GM08714 (cell line): ENCODE results near the gene TEK.

Source experiments
- H3K4me3 ChIP-seq: fragments of 200-500 bp; sonication (Bioruptor generic); 2 replicates; pipeline ENCODE4 v1.5.1; 2014; ENCODE audit warnings: mild to moderate bottlenecking, low read length, inconsistent platforms
- ZNF274 ChIP-seq: IDR thresholded peaks from 2 replicates; pipeline ENCODE4 v1.6.1; 2012; ENCODE audit warnings: mild to moderate bottlenecking, low read depth, low read length

The TEK gene

GRCh38 chr9:27181381-27181780 is 72.4 kb downstream of the TEK start:
- no peak for TF ChIP-seq ZNF274
- no peak overlapping the region for H3K4me3 ChIP-seq

GRCh38 chr9:27182421-27182820 is 73.4 kb downstream of the TEK start:
- no peak overlapping the region for H3K4me3 ChIP-seq
- no peak for TF ChIP-seq ZNF274

GRCh38 chr9:27183131-27183530 is 74.1 kb downstream of the TEK start:
- no peak for TF ChIP-seq ZNF274
- no peak overlapping the region for H3K4me3 ChIP-seq

- no peak overlapping the region for H3K4me3 ChIP-seq
- TF ChIP-seq ZNF274: no peak
Observed at GRCh38 chr9:27183701-27184100, 74.7 kb downstream of the TEK start.

GRCh38 chr9:27184556-27185351 is 75.7 kb downstream of the TEK start:
- no peak for TF ChIP-seq ZNF274
- H3K4me3 ChIP-seq: no peak overlapping the region

DNA sequence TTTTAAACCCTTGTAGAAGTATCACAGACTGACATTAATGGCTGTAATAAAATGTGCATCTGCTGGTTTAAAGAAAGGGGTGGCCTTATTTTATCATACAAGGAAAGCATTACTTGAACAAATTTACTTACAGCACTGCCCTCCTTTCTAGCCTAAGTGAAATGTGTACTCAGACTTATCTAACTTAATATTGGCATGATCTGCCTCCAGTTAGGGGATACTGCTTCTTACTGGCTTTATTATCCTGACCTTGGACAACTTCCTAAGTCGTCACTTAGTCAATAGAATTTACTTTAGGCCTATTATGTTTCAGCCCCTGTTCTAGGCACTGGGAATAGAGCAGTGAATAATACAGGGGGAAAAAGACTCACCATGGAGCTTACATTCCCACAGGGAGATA is 79.4 kb downstream of the TEK start:
- TF ChIP-seq ZNF274: no peak
- H3K4me3 ChIP-seq: no peak overlapping the region

GRCh38 chr9:27189426-27189825 is 80.4 kb downstream of the TEK start:
- TF ChIP-seq ZNF274: no peak
- H3K4me3 ChIP-seq: no peak overlapping the region

DNA sequence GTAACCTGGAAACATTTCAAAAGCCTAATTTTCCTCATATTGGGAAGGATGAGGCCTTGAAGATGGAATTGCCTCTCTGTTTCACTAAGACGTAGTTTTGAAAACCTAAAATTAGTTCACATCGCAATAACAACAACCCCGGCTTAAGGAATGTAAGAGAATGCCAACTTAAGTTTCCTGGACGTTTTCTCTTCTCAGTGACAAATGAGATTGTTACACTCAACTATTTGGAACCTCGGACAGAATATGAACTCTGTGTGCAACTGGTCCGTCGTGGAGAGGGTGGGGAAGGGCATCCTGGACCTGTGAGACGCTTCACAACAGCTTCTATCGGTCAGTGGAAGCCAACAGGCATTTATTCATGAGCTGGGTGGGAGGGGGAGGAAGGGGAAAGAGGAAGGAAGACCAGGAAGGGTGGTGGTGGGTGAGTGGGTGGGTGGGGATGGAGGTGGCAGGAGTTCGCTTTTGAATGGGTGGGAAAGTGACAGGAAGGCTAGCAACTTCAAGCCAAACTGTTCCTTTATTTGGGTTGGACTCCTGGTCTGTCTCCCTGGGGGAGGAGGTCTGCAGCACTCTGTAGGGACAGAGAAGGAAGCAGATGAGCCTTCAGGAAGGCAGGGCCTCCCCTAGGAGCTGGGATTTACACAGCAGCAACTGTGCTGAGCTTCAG is 83.4 kb downstream of the TEK start:
- no peak for TF ChIP-seq ZNF274
- H3K4me3 ChIP-seq: no peak overlapping the region

DNA sequence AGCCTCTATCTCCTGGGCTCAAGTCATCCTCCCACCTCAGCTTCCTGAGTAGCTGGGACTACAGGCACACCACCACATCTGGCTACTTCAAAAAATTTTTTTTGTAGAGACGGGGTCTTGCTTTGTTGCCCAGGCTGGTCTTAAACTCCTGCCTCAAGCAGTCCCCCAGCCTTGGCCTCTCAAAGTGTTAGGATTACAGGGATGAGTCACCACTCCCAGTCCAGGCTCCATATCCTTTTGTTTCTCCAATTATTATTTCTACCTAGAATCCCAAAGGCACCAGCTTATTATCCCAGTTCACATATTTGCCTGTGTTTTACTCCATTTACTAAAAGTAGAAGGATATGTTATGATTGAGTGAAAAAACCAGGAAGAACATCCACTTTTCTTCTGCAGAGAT is 84.9 kb downstream of the TEK start:
- TF ChIP-seq ZNF274: no peak
- H3K4me3 ChIP-seq: no peak overlapping the region

- no peak overlapping the region for H3K4me3 ChIP-seq
- no peak for TF ChIP-seq ZNF274
Observed at GRCh38 chr9:27194401-27195091, 85.5 kb downstream of the TEK start.

- H3K4me3 ChIP-seq: no peak overlapping the region
Observed at GRCh38 chr9:27195191-27195590, 86.2 kb downstream of the TEK start.

DNA sequence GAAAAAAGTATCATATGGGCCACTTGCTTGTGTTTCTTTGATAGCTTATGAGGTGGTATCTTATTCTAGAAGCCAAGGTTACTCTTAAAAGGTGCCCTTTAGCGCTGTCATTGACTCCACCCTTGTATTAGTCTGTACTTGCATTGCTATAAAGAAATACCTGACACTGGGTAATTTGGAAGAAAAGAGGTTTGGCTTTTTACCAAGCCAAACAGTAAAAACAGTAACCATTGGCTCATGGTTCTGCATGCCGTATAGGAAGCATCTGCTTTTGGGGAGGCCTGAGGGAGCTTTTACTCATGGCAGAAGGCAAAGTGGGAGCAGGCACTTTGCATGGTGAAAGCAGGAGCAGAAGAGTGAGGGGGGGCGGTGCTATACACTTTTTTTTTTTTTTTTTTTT is 87.4 kb downstream of the TEK start:
- no peak overlapping the region for H3K4me3 ChIP-seq
- TF ChIP-seq ZNF274: no peak

More at GRCh38 chr9:27195191-27195590, 86.2 kb downstream of the TEK start:
- TF ChIP-seq ZNF274: no peak

- no peak for TF ChIP-seq ZNF274
- H3K4me3 ChIP-seq: no peak overlapping the region
Observed at GRCh38 chr9:27198190-27198589, 89.2 kb downstream of the TEK start.

- TF ChIP-seq ZNF274: no peak
- H3K4me3 ChIP-seq: no peak overlapping the region
Observed at GRCh38 chr9:27202056-27202455, 93.0 kb downstream of the TEK start.

DNA sequence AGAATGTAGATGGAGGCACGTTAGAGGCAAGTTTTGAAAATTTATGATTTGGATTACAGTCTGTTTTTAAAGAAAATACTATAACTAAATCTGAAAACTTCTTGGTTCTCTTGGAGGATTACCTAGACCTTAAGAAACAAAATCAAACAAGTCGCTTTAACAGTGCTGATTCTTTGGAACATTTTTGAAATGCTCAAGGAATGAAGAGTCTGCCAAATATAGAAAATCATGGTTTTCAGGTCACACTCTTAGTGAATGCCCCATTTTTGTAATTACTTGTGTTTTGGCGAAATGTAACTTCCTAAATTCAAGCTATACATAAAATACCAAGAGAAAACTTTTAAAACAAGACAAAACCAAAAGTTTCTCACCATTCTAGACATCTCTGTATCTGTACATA is 94.8 kb downstream of the TEK start:
- no peak for TF ChIP-seq ZNF274

More for the DNA sequence above, 94.8 kb downstream of the TEK start:
- no peak overlapping the region for H3K4me3 ChIP-seq
